ENCODE results near the gene SDC3. TPM values are rescaled to one million over a fixed set of nuclear protein-coding genes. Genes with fewer than 3 reads are reported as not detected.

The SDC3 gene
- total RNA-seq, 4 donors from 2014 or later: 44.1 to 101 (median 56.5) TPM

DNA sequence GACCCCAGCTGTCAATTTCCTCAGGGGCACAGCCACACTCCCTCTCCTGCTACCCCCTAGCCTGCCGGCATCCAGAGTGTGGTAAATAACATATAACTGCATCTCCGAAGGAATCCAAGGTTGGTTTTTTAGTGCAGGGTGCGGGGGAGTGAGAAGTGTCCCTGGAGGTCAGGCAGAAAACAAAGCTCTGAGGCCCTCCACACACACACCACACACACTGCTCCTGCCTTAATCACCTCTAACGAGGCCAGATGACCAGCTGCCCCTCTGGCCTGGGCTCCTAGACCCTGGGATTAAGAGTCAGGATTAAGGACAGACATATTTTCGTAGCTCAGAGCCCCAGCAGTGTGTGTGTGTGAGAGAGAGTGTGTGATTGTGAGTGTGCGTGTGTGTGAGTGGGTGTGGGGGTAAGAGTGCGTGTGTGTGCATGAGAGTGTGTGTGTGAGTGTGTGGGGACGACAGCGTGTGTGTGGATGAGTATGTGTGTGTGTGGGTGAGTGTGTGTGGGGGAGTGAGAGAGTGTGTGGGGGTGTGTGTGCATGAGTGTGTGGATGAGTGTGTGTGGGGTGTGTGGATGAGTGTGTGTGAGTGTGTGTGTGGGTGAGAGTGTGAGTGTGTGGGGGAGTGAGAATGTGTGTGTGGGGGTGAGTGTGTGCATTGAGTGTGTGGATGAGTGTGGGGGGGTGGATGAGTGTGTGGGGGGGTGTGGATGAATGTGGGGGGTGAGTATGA lies 14.6 kb downstream of the SDC3 start:
- peaks cover 40 to 97% (median 94%) of the 10 kb centered on the region in 4 donors for H3K4me1 ChIP-seq
- H3K27me3 ChIP-seq: no peaks in the 10 kb centered on the region
- H3K36me3 ChIP-seq: no peaks in the 10 kb centered on the region
- no peak for DNase-seq (ENCODE audit: extremely low spot score)
- TF ChIP-seq EP300 (IDR thresholded peaks at IDR 0.05): no peak
- TF ChIP-seq, protein P1, sequence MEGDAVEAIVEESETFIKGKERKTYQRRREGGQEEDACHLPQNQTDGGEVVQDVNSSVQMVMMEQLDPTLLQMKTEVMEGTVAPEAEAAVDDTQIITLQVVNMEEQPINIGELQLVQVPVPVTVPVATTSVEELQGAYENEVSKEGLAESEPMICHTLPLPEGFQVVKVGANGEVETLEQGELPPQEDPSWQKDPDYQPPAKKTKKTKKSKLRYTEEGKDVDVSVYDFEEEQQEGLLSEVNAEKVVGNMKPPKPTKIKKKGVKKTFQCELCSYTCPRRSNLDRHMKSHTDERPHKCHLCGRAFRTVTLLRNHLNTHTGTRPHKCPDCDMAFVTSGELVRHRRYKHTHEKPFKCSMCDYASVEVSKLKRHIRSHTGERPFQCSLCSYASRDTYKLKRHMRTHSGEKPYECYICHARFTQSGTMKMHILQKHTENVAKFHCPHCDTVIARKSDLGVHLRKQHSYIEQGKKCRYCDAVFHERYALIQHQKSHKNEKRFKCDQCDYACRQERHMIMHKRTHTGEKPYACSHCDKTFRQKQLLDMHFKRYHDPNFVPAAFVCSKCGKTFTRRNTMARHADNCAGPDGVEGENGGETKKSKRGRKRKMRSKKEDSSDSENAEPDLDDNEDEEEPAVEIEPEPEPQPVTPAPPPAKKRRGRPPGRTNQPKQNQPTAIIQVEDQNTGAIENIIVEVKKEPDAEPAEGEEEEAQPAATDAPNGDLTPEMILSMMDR (IDR thresholded peaks at IDR 0.05): no peak
- no peak for TF ChIP-seq POLR2AphosphoS5 (IDR thresholded peaks at IDR 0.05)
- TF ChIP-seq POLR2A (IDR thresholded peaks at IDR 0.05; ENCODE audit: low read depth): no peak
- no peaks in the 10 kb centered on the region for H3K9me3 ChIP-seq
- peak overlapping the region; percentile 76 to 94 (median 89) for H3K27ac ChIP-seq (replicated peaks in 1 of 4)
- no peak overlapping the region for H3K4me3 ChIP-seq
- intact Hi-C loops (cut with DNase I): no loop called here
- WGBS: 57% methylated on average over 7 of the region's 9 CpGs

- Histone ChIP-seq H3K27me3 (no peaks in the 10 kb centered on the region), H3K4me3 (no peak overlapping the region), H3K4me1 (peaks cover 53 to 97% (median 94%) of the 10 kb centered on the region in 4 donors), H3K27ac (replicated peaks in 1 of 4) (peak overlapping the region; percentile 76 to 94 (median 89)), H3K36me3 (no peaks in the 10 kb centered on the region), H3K9me3 (no peaks in the 10 kb centered on the region)
- intact Hi-C loops (cut with DNase I): no loop called here
- 80% methylated on average over 1 of the region's 6 CpGs for WGBS
- TF ChIP-seq POLR2AphosphoS5 (IDR thresholded peaks at IDR 0.05): no peak
- no peak for TF ChIP-seq EP300 (IDR thresholded peaks at IDR 0.05)
- no peak for TF ChIP-seq POLR2A (IDR thresholded peaks at IDR 0.05; ENCODE audit: low read depth)
- TF ChIP-seq, protein P1 (IDR thresholded peaks at IDR 0.05): no peak
- DNase-seq (ENCODE audit: extremely low spot score): no peak
Measured at GRCh38 chr1:30892671-30893073, 15.9 kb downstream of the SDC3 start.

- peak overlapping the region; percentile 76 to 94 (median 89) for H3K27ac ChIP-seq (replicated peaks in 1 of 4)
Measured at GRCh38 chr1:30891227-30891552, 17.4 kb downstream of the SDC3 start.

DNA sequence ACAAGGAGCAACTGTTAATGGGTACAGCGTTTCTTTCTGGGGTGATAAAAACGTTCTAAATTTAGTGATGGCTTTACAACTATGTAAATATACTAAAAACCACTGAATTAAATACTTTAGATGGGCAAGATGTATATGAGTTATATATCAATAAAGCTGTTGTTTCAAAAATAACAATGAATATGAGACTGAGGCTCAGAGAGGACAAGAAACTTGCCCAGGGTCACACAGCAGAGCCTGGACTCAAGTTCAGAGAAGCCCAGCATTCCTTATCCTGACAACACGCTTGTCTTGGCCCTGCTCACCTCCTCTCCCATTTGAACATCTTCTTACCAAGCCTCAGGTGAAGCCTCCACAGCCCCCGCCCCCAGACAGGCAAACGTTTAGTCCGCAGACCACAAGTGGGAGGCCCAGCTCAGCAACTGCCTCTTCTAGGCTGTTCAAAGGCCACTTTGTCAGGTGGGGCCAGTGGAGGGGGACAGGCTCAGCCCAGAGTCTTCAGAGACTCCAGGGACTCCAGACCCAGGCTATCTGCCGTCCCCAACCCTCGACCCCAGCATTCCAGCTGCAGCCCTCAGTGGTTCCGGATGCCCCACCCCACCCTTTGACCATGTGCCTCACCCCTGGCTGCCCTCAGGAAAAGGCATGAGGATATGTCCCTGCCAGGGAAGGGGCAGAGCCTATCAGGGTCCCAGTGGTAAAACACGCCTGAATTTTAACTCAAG lies 17.9 kb downstream of the SDC3 start:
- Histone ChIP-seq H3K9me3 (no peaks in the 10 kb centered on the region), H3K4me3 (no peak overlapping the region), H3K27me3 (no peaks in the 10 kb centered on the region), H3K27ac (replicated peaks in 1 of 4) (peak overlapping the region; percentile 76 to 94 (median 89)), H3K36me3 (no peaks in the 10 kb centered on the region), H3K4me1 (peaks cover 61 to 97% (median 95%) of the 10 kb centered on the region in 4 donors)
- WGBS: 68% methylated on average over 9 of the region's 10 CpGs
- no peak for DNase-seq (ENCODE audit: extremely low spot score)
- intact Hi-C loops (cut with DNase I): no loop called here
- TF ChIP-seq POLR2AphosphoS5 (IDR thresholded peaks at IDR 0.05) (no peak), EP300 (IDR thresholded peaks at IDR 0.05) (no peak), POLR2A (IDR thresholded peaks at IDR 0.05; ENCODE audit: low read depth) (no peak)
- TF ChIP-seq, protein P1 (IDR thresholded peaks at IDR 0.05): no peak

More at GRCh38 chr1:30891227-30891552, 17.4 kb downstream of the SDC3 start:
- 93% methylated on average over 5 of the region's 5 CpGs for WGBS
- peaks cover 59 to 97% (median 95%) of the 10 kb centered on the region in 4 donors for H3K4me1 ChIP-seq
- no peak for DNase-seq (ENCODE audit: extremely low spot score)
- no peaks in the 10 kb centered on the region for H3K27me3 ChIP-seq
- intact Hi-C loops (cut with DNase I): no loop called here
- H3K4me3 ChIP-seq: no peak overlapping the region
- TF ChIP-seq POLR2A (IDR thresholded peaks at IDR 0.05; ENCODE audit: low read depth): no peak
- no peak for TF ChIP-seq POLR2AphosphoS5 (IDR thresholded peaks at IDR 0.05)
- TF ChIP-seq, protein P1 (IDR thresholded peaks at IDR 0.05): no peak
- no peak for TF ChIP-seq EP300 (IDR thresholded peaks at IDR 0.05)
- no peaks in the 10 kb centered on the region for H3K36me3 ChIP-seq
- H3K9me3 ChIP-seq: no peaks in the 10 kb centered on the region

All from esophagus muscularis mucosa (tissue), 4 donors.